ENCODE data around the gene RNF112.

RNF112 gene

GRCh38 chr17:19374136-19374535 lies 36.9 kb upstream of the RNF112 start:
- DNase-seq (ENCODE audit: low read depth): no peak

- no peak for DNase-seq (ENCODE audit: low read depth)
Observed at GRCh38 chr17:19375732-19376131, 35.3 kb upstream of the RNF112 start.

- peak; percentile 26 for DNase-seq (ENCODE audit: low read depth)
Observed at GRCh38 chr17:19376811-19377210, 34.2 kb upstream of the RNF112 start.

- peak; percentile 98 for DNase-seq (ENCODE audit: low read depth)
Observed at GRCh38 chr17:19377602-19378415, 33.2 kb upstream of the RNF112 start.

GRCh38 chr17:19378416-19379360 lies 32.3 kb upstream of the RNF112 start, which contains the start of gene MAPK7:
Gene MAPK7 (plus strand): TSS chr17:19378498. CDS start chr17:19378901, 403 bp downstream.
- peak; percentile 13 for DNase-seq (ENCODE audit: low read depth)

GRCh38 chr17:19379361-19380065 lies 31.5 kb upstream of the RNF112 start:
- DNase-seq (ENCODE audit: low read depth): no peak

GRCh38 chr17:19380481-19381301 lies 30.3 kb upstream of the RNF112 start:
- no peak for DNase-seq (ENCODE audit: low read depth)

- no peak for DNase-seq (ENCODE audit: low read depth)
Observed at GRCh38 chr17:19381361-19381740, 29.7 kb upstream of the RNF112 start.

GRCh38 chr17:19381741-19382444 lies 29.1 kb upstream of the RNF112 start:
- DNase-seq (ENCODE audit: low read depth): no peak

GRCh38 chr17:19382531-19383444 lies 28.2 kb upstream of the RNF112 start:
- DNase-seq (ENCODE audit: low read depth): no peak

GRCh38 chr17:19383681-19384470 lies 27.2 kb upstream of the RNF112 start:
- no peak for DNase-seq (ENCODE audit: low read depth)

- DNase-seq (ENCODE audit: low read depth): no peak
Observed at GRCh38 chr17:19384723-19385391, 26.2 kb upstream of the RNF112 start.

GRCh38 chr17:19385521-19385983 lies 25.5 kb upstream of the RNF112 start:
- no peak for DNase-seq (ENCODE audit: low read depth)

- peak; percentile 96 for DNase-seq (ENCODE audit: low read depth)
Observed at GRCh38 chr17:19386051-19386929, 24.7 kb upstream of the RNF112 start.

GRCh38 chr17:19386974-19387920 lies 23.8 kb upstream of the RNF112 start, which contains the start of gene MFAP4:
Gene MFAP4 (minus strand): TSS chr17:19387190. CDS start chr17:19387155, 35 bp downstream.
- peak; percentile 38 for DNase-seq (ENCODE audit: low read depth)

Data from ELR (cell line).